ENCODE results near the gene TMEM131. TPM values are rescaled to one million over a fixed set of nuclear protein-coding genes. Genes with fewer than 3 reads are reported as not detected.
A peak's percentile ranks its signal among the peaks of the same experiment; 100 is the strongest.

The TMEM131 gene
- total and polyA plus RNA-seq, 10 of the 15 experiments (the other 5 are each of a cell fraction or from before 2014, with no cell fraction given) = 6.0 to 48.2 (median 23.2) TPM

- no peak for TF ChIP-seq RAD21 (IDR thresholded peaks at IDR 0.05; ENCODE audit: insufficient read depth, low read depth, low read length)
- TF ChIP-seq SMAD5 (IDR thresholded peaks at IDR 0.05; ENCODE audit: low read depth) = no peak
- TF ChIP-seq ZNF384 (IDR thresholded peaks at IDR 0.05; ENCODE audit: borderline replicate concordance, low read depth, low read length) = no peak
- TF ChIP-seq NFYA (IDR thresholded peaks at IDR 0.05; ENCODE audit: borderline replicate concordance, low read depth, low read length) = no peak
- TF ChIP-seq LARP7 (IDR thresholded peaks at IDR 0.05) = no peak
- TF ChIP-seq NFIC (IDR thresholded peaks at IDR 0.05; ENCODE audit: low read depth, low read length) = peak; percentile 79; the same call in 1 of the 2 replicates
- TF ChIP-seq JUNB (IDR thresholded peaks at IDR 0.05) = peak; percentile 13; the same call in 1 of the 2 replicates
- no peak for TF ChIP-seq CHD4 (IDR thresholded peaks at IDR 0.05)
- no peak for TF ChIP-seq USF1 (IDR thresholded peaks at IDR 0.05; ENCODE audit: borderline replicate concordance, extremely low read length, insufficient read depth, low read depth, low read length)
- TF ChIP-seq ZZZ3 (IDR thresholded peaks at IDR 0.05; ENCODE audit: control insufficient read depth, insufficient read length, low read depth) = no peak
- no peak for TF ChIP-seq SMC3 (IDR thresholded peaks at IDR 0.05; ENCODE audit: borderline replicate concordance, low read length)
- no peak for TF ChIP-seq WRNIP1 (IDR thresholded peaks at IDR 0.05; ENCODE audit: borderline replicate concordance, low read depth, low read length)
- no peak for TF ChIP-seq NR2C1 (IDR thresholded peaks at IDR 0.05)
- no peak for TF ChIP-seq YY1 (IDR thresholded peaks at IDR 0.05; ENCODE audit: low read depth, low read length)
- no peak for TF ChIP-seq SMARCA5 (IDR thresholded peaks at IDR 0.05)
- TF ChIP-seq TCF7 (IDR thresholded peaks at IDR 0.05; ENCODE audit: borderline replicate concordance) = peak; percentile 89
- no peak for TF ChIP-seq SREBF1 (IDR thresholded peaks at IDR 0.05; ENCODE audit: low read length)
- TF ChIP-seq MXI1 (IDR thresholded peaks at IDR 0.05; ENCODE audit: low read depth, low read length) = no peak
- TF ChIP-seq YBX1 (IDR thresholded peaks at IDR 0.05) = no peak
- TF ChIP-seq BMI1 (IDR thresholded peaks at IDR 0.05; ENCODE audit: borderline replicate concordance) = 0 out of 2 replicates have a peak, but pooled peaks have one; percentile 11
- no peak for TF ChIP-seq FOS (IDR thresholded peaks at IDR 0.05; ENCODE audit: borderline replicate concordance, extremely low read depth, insufficient read length)
- TF ChIP-seq POLR2A (IDR thresholded peaks at IDR 0.05; ENCODE audit: low read depth, low read length) = no peak
- TF ChIP-seq BRCA1 (IDR thresholded peaks at IDR 0.05; ENCODE audit: low read depth, low read length) = no peak
- TF ChIP-seq ETV6 (conservative IDR thresholded peaks at IDR 0.05 in 1 of 2, IDR thresholded peaks at IDR 0.05 in 1 of 2; ENCODE audit: borderline replicate concordance in 1 of 2, low read depth in 1 of 2) = no peak
Measured at GRCh38 chr2:97908208-97908676, 87.5 kb downstream of the TMEM131 start (continued).

All from GM12878 (cell line).